Chondrocyte (in vitro differentiated cells): ENCODE results near the gene DYRK4. TPM values are rescaled to one million over a fixed set of nuclear protein-coding genes. Genes with fewer than 3 reads are reported as not detected.

Experiments
- DNase-seq: peaks from one replicate; pipeline ENCODE4 v3.0.0; 2021; ENCODE audit warnings: mixed read lengths, low spot score
- H3K27ac Mint-ChIP-seq: one replicate; pipeline ENCODE4 v1.8.0; 2021; ENCODE audit warnings: mild to moderate bottlenecking, moderate library complexity, mixed read lengths; ENCODE audit not compliant: unreplicated experiment
- H3K27me3 Mint-ChIP-seq: 2 replicates; pipeline ENCODE4 v1.8.0; 2021; ENCODE audit warnings: low read depth, mixed read lengths
- H3K36me3 Mint-ChIP-seq: 2 replicates; pipeline ENCODE4 v1.8.0; 2021; ENCODE audit warnings: low read depth, mixed read lengths
- H3K4me1 Mint-ChIP-seq: 2 replicates; pipeline ENCODE4 v1.8.0; 2021; ENCODE audit warnings: low read depth, mild to moderate bottlenecking, mixed read lengths
- H3K4me3 Mint-ChIP-seq: one replicate; pipeline ENCODE4 v1.8.0; 2021; ENCODE audit warnings: mild to moderate bottlenecking, moderate library complexity, mixed read lengths; ENCODE audit not compliant: unreplicated experiment
- H3K9me3 Mint-ChIP-seq: 2 replicates; pipeline ENCODE4 v1.8.0; 2021; ENCODE audit warnings: low read depth, mixed read lengths
- CTCF ChIP-seq: fragments of 200-600 bp; sonication (generic); IDR thresholded peaks from 2 replicates; pipeline ENCODE4 v1.5.0; 2021; ENCODE audit warnings: antibody characterized with exemption, mild to moderate bottlenecking, moderate library complexity
- total RNA-seq: library from RNA; stranded (reverse); gene quantifications from 3 replicates; pipeline ENCODE4 v1.2.1, GENCODE V29; 2021

Gene DYRK4
- total RNA-seq, 1 donor from 2014 or later = 37.9 TPM

GRCh38 chr12:4587108-4587507, 25.1 kb downstream of the DYRK4 start:
- no peak for DNase-seq
- H3K36me3 Mint-ChIP-seq = no peaks in the 10 kb centered on the region
- no peak for TF ChIP-seq CTCF
- no peaks in the 10 kb centered on the region for H3K4me1 Mint-ChIP-seq
- no peak overlapping the region for H3K27ac Mint-ChIP-seq
- no peak overlapping the region for H3K4me3 Mint-ChIP-seq
- H3K27me3 Mint-ChIP-seq = peaks cover 5% of the 10 kb centered on the region
- peaks cover 2% of the 10 kb centered on the region for H3K9me3 Mint-ChIP-seq

- peaks cover 5% of the 10 kb centered on the region for H3K27me3 Mint-ChIP-seq
- H3K4me1 Mint-ChIP-seq = no peaks in the 10 kb centered on the region
- no peak overlapping the region for H3K27ac Mint-ChIP-seq
- no peaks in the 10 kb centered on the region for H3K36me3 Mint-ChIP-seq
- H3K4me3 Mint-ChIP-seq = no peak overlapping the region
- H3K9me3 Mint-ChIP-seq = peaks cover 2% of the 10 kb centered on the region
- no peak for TF ChIP-seq CTCF
- DNase-seq = no peak
These were observed 26.9 kb downstream of the DYRK4 start for GRCh38 chr12:4588916-4589315.

GRCh38 chr12:4589941-4590340, 27.9 kb downstream of the DYRK4 start:
- H3K36me3 Mint-ChIP-seq = no peaks in the 10 kb centered on the region
- H3K9me3 Mint-ChIP-seq = peaks cover 2% of the 10 kb centered on the region
- no peak overlapping the region for H3K27ac Mint-ChIP-seq
- TF ChIP-seq CTCF = no peak
- H3K4me3 Mint-ChIP-seq = no peak overlapping the region
- H3K4me1 Mint-ChIP-seq = no peaks in the 10 kb centered on the region
- H3K27me3 Mint-ChIP-seq = peaks cover 10% of the 10 kb centered on the region
- DNase-seq = no peak

- H3K27ac Mint-ChIP-seq = no peak overlapping the region
- no peak for DNase-seq
- H3K27me3 Mint-ChIP-seq = peaks cover 12% of the 10 kb centered on the region
- no peaks in the 10 kb centered on the region for H3K36me3 Mint-ChIP-seq
- H3K4me3 Mint-ChIP-seq = no peak overlapping the region
- no peaks in the 10 kb centered on the region for H3K4me1 Mint-ChIP-seq
- no peak for TF ChIP-seq CTCF
- H3K9me3 Mint-ChIP-seq = peaks cover 2% of the 10 kb centered on the region
These were observed 29.2 kb downstream of the DYRK4 start for GRCh38 chr12:4591180-4591687.

- Mint-ChIP-seq H3K4me1 (no peaks in the 10 kb centered on the region), H3K4me3 (no peak overlapping the region), H3K27ac (no peak overlapping the region), H3K27me3 (peaks cover 13% of the 10 kb centered on the region), H3K9me3 (no peaks in the 10 kb centered on the region), H3K36me3 (no peaks in the 10 kb centered on the region)
- DNase-seq = no peak
- no peak for TF ChIP-seq CTCF
These were observed 33.9 kb downstream of the DYRK4 start for GRCh38 chr12:4595881-4596280.
